HG02973 (cell line): ENCODE data around the gene PRKAR1B.

Experiments
- ATAC-seq: cut with Tn5 transposase; IDR thresholded peaks from one replicate; pipeline ENCODE4 v1.9.1; 2021; ENCODE audit warnings: moderate library complexity; ENCODE audit not compliant: unreplicated experiment

The PRKAR1B gene

GRCh38 chr7:528451-528850 is 198.6 kb downstream of the PRKAR1B start:
- no peak for ATAC-seq

- ATAC-seq: no peak
Measured at GRCh38 chr7:527723-528122, 199.4 kb downstream of the PRKAR1B start.

DNA sequence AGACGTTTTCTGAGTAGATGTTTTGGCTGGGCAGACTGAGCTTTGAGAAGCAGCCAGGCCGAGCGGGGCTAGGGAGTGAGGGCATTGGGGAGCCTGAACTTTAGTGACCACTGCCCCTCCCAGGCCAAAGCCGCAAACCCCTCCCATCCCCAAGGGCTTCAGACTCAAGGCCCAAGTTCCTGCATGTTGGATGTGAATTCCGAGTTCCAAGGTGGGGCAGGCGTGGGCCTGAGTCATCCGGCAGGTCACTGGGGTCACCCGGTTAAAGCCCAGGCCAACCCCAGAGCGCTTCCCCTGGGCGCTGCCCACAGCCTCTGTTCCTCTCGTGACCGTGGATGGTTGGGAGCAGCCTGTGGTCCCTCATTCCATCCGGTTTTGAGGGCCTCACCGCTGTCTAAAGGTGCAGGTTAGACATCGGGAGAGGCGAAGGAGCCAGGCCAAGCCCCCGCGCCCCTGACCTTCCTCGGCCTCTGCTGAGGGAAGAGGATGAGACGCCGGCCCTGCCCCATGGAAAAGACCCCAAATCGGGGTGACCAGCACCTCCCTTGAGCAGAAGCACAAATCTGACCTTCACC is 200.5 kb downstream of the PRKAR1B start:
- no peak for ATAC-seq

DNA sequence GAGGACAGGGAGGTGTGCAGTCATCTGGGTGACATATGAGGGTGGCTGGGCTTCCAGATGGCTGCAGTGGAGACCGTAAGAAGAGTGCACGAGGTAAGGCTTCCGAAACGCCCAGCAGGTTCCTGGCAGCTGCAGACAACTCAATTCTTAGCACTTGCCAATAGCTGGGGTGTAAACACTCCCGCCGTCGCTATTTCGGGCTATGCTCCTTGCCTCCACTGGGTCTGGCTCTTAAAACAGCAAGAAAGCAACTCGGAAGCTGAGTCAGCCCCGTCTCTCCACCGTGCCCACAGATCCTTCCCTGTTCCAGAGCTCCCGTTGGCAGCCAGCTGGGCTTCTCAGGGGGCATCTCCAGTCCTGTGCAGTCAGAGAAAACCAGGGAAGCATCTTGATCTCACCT is 201.3 kb downstream of the PRKAR1B start:
- ATAC-seq: no peak

- no peak for ATAC-seq
Measured at GRCh38 chr7:524800-525199, 202.3 kb downstream of the PRKAR1B start.

DNA sequence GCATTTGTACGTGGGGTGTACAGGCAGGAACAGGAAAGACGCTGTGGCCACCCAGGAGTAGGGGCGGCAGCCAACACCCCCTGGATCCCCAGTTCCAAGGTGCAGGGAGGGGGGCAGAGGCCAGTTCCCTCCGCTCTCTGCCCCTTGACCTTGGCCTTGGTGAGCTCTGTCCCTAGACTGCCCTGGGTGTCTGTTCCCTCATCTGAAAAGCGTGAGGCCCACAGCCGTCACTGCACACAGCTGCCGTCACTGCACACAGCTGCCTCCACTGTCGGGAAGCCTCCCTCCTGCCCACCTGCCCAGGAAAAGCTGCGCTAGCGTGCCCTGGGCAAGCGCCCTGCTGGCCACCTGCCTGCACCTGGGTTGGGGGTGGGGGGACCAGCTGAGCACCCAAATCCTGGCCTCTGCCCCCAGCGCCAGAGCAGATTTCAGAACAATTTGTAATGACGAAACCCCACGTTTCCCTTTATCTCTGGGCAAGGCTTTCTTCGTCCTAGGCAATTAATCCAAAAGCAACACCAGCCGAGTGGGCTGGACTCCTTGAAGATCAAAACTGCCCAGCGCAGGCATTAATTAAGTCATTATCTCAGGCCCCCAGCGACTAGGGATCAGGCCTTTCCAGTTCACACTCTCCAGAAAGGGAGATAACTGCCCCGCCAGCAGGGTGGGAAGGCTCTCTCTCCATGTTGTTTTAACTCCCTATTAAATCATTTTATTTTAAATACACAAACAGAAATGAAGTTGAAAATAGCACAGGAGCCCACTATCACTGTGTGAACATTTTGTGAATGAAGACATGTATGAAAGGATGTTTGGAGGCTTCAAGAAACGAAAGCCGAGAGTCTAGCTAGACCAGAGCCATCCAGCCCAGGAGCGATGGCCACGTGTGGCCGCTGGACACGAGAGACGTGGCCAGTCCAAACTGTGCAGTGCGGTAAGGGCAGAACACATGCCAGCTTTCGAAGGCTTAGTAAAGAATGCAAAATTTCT is 203.4 kb downstream of the PRKAR1B start:
- ATAC-seq: no peak

- no peak for ATAC-seq
Measured at GRCh38 chr7:522951-523314, 204.1 kb downstream of the PRKAR1B start.

DNA sequence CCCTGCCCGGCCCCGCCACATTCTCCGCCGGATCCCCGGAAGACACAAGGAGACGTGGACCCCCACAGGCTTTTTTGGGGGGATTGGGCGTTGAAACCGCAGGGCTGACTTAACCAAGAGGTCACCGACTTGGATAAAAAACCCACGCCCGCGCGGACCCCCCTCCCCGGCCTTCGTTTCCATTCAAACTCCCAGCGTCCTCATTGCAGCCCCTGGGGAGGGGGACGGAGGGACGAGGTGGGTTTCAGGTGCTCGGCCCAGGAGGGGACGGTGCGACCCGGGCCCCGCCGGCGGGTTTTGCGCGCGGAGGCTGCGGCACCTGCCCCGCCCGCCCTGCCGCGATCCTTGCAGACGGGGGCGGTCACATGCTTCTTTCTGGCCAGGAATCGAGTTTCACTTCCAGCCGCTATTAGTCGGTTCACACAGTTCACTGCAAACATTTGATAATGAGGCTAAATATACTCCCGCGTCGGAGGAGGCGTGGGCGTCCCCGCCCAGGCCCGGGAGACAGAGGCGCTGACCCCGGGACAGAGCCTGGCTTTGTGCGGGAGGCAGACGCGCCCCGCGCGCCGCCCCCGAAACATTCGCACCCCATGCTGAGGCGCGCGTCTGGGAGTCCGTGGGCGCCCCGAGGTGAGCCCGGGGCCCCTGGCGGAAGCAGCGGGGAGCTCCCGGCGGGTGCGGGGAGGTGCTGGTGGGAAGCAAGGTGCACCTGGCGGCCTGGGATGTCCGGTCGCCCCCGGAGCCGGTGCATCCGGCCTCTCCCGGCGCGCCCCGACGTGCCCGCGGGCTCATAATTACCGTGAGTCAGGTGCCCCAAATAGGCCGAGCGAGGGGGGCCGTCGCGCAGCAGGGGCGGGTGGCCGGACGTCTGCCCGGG is 204.8 kb downstream of the PRKAR1B start:
- no peak for ATAC-seq

- no peak for ATAC-seq
Measured at GRCh38 chr7:521221-522070, 205.6 kb downstream of the PRKAR1B start.

GRCh38 chr7:520503-521161 is 206.4 kb downstream of the PRKAR1B start:
- no peak for ATAC-seq

- ATAC-seq: no peak
Measured at GRCh38 chr7:519484-520390, 207.3 kb downstream of the PRKAR1B start, which contains the start of gene PDGFA. Gene PDGFA, minus strand, starts transcription at chr7:519846. Its CDS starts 845 bp downstream, at chr7:519001.

- ATAC-seq: no peak
Measured at GRCh38 chr7:518630-519483, 208.2 kb downstream of the PRKAR1B start.

GRCh38 chr7:517774-518629 is 209.1 kb downstream of the PRKAR1B start:
- no peak for ATAC-seq

- ATAC-seq: no peak
Measured at GRCh38 chr7:516606-517456, 210.2 kb downstream of the PRKAR1B start.

DNA sequence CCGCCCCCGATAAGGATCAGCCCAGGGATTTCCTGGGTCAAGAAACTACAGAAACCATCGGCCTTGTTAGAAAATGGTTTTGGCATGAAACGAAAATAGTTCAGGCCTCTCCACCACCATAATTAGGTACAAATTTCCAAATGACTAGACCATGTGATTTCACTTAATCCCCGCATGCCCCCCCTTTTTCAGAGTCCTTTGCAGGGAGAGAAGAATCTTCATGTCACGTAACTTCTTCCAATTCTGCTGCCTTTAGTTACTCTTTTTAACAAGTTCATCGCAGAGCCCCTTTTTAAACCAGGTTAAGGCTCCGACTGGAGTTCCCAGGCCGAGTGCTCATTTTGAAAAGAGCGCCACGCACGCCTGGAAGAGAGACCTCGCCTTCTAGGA is 210.9 kb downstream of the PRKAR1B start:
- ATAC-seq: no peak

DNA sequence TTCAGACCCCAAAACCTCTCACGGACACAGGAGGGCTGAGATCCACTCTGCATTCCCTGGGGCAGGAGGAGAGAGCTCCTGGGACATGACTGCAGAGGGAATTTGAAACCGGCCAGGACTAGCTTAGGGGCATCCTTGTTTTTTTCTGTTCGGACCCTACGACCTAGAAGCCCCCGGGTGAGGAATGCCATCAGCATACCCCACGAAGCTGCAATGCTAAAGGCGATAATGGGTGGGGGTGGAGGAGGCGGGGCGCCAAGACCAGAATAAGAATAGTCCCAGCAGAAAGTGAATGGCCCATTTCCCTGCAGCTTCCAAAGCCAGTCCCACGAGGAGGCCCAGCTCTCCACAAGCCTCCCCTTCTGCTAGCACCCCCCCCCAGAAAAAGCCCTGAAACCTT is 211.5 kb downstream of the PRKAR1B start:
- ATAC-seq: no peak
